K562 (cell line): ENCODE results near the gene SLC2A4RG. TPM values are rescaled to one million over a fixed set of nuclear protein-coding genes. Genes with fewer than 3 reads are reported as not detected.
A peak's percentile ranks its signal among the peaks of the same experiment; 100 is the strongest.

ENCODE experiments used
- ARHGAP35 ChIP-seq: fragments of 450-650 bp; IDR thresholded peaks from 2 replicates; pipeline ENCODE4 v1.6.1; 2018; ENCODE audit not compliant: partially characterized antibody
- ATF3 ChIP-seq, 2 experiments: fragments of 450-650 bp in 1 of 2; sonication (generic) in 1 of 2; formaldehyde crosslinking in 1 of 2; IDR thresholded peaks in 1 of 2; conservative IDR thresholded peaks in 1 of 2; 2 replicates each; pipeline versions ENCODE4 v1.6.1 to v1.8.1; 2016 to 2023; ENCODE audit warnings: mild to moderate bottlenecking in 2 of 2, moderate library complexity in 2 of 2, inconsistent platforms in 1 of 2, missing genetic modification reagents in 1 of 2
- BHLHE40 ChIP-seq: IDR thresholded peaks from 2 replicates; pipeline ENCODE4 v1.6.1; 2011; ENCODE audit warnings: low read length, improper control_type of control experiment
- ETV1 ChIP-seq: fragments of 450-650 bp; conservative IDR thresholded peaks from 2 replicates; pipeline ENCODE4 v1.6.1; 2016; ENCODE audit warnings: missing genetic modification characterization, control low read depth, low read depth, missing compliant biosample characterization
- FOXA1 ChIP-seq: fragments of 450-650 bp; IDR thresholded peaks from 2 replicates; pipeline ENCODE4 v1.6.1; 2016; ENCODE audit warnings: mild to moderate bottlenecking, borderline replicate concordance
- HDAC1 ChIP-seq, 2 experiments: fragments of 450-650 bp; IDR thresholded peaks; 2 replicates each; pipeline ENCODE4 v1.6.1; 2016 to 2017; ENCODE audit warnings: inconsistent platforms in 1 of 2, mild to moderate bottlenecking in 1 of 2, moderate library complexity in 1 of 2
- NCOA4 ChIP-seq: fragments of 450-650 bp; IDR thresholded peaks from 2 replicates; pipeline ENCODE4 v1.6.1; 2018; ENCODE audit warnings: mild to moderate bottlenecking; ENCODE audit not compliant: partially characterized antibody
- NCOA6 ChIP-seq: fragments of 450-650 bp; IDR thresholded peaks from 2 replicates; pipeline ENCODE4 v1.6.1; 2017; ENCODE audit warnings: mild to moderate bottlenecking
- NEUROD1 ChIP-seq: fragments of 150-350 bp; IDR thresholded peaks from 2 replicates; pipeline ENCODE4 v1.6.1; 2014; ENCODE audit warnings: borderline replicate concordance, low read length, low read depth; ENCODE audit not compliant: partially characterized antibody
- RREB1 ChIP-seq: fragments of 250-450 bp; sonication (Bioruptor Pico); IDR thresholded peaks from 2 replicates; pipeline ENCODE4 v1.4.0; 2020
- SIRT6 ChIP-seq: IDR thresholded peaks from one replicate; pipeline ENCODE4 v1.6.1; 2012; ENCODE audit warnings: low read depth, mild to moderate bottlenecking, control low read depth, inconsistent platforms, low read length, moderate library complexity
- TCF15 ChIP-seq: fragments of 250-450 bp; sonication (Bioruptor Pico); IDR thresholded peaks from 2 replicates; pipeline ENCODE4 v1.8.0; 2022; ENCODE audit warnings: moderate library complexity, mild to moderate bottlenecking, inconsistent platforms
- TFAM ChIP-seq: fragments of 250-450 bp; sonication (Bioruptor Pico); conservative IDR thresholded peaks from 2 replicates; pipeline ENCODE4 v1.5.0; 2021; ENCODE audit warnings: mild to moderate bottlenecking, moderate library complexity
- THAP12 ChIP-seq: fragments of 250-450 bp; sonication (Bioruptor Pico); IDR thresholded peaks from 2 replicates; pipeline ENCODE4 v1.9.0; 2021; ENCODE audit warnings: mild to moderate bottlenecking, inconsistent platforms
- TRIM25 ChIP-seq: fragments of 450-650 bp; IDR thresholded peaks from 2 replicates; pipeline ENCODE4 v1.7.0; 2016; ENCODE audit warnings: borderline replicate concordance
- ZNF75A ChIP-seq: fragments of 450-650 bp; formaldehyde crosslinking; IDR thresholded peaks from 2 replicates; pipeline ENCODE4 v1.4.0; 2020; ENCODE audit warnings: mild to moderate bottlenecking
- polyA plus RNA-seq, 8 experiments: library from polyadenylated mRNA; depleted of rRNA in 4 of 8; stranded (reverse) in 5 of 8; unstranded in 3 of 8; fragments of >200 nt; fragmentation: Nextera tagmentation in 2 of 8; fragmentation: Illumina TruSeq in 1 of 8; extraction: Ambion mirVana in 2 of 8; extraction: Trizol in 1 of 8; gene quantifications; 2 replicates each; pipeline versions ENCODE4 v1.2.1 to v1.2.3, GENCODE V29; 2011 to 2014; ENCODE audit warnings: inconsistent platforms in 1 of 8, missing spikeins in 1 of 8
- total RNA-seq, 7 experiments: library from RNA; depleted of rRNA in 6 of 7; stranded (reverse); fragments of >200 nt in 6 of 7; fragmentation: Illumina TruSeq in 2 of 7; extraction: Trizol in 2 of 7; gene quantifications; 2 replicates each; pipeline versions ENCODE4 v1.2.1 to v1.2.3, GENCODE V29; 2011 to 2021; ENCODE audit warnings: low replicate concordance in 1 of 7

SLC2A4RG gene
- total and polyA plus RNA-seq, 9 of the 15 experiments (the other 6 are each of a cell fraction or from before 2014, with no cell fraction given): 0.34 to 97.3 (median 26.5) TPM

- TF ChIP-seq NEUROD1 (peak; percentile 11), THAP12 (CRISPR knock-in tag) (no peak), NCOA4 (no peak), RREB1 (no peak), HDAC1 (IDR thresholded peaks at IDR 0.05) (peak in 1 of 2 experiments; percentile 81; a peak in 2 of 4 replicates), ARHGAP35 (no peak), FOXA1 (no peak), TRIM25 (no peak), SIRT6 (no peak), ATF3 (IDR thresholded peaks at IDR 0.05) (peak; percentile 77), ATF3 (CRISPR knock-in tag; conservative IDR thresholded peaks at IDR 0.05) (no peak), ZNF75A (CRISPR knock-in tag) (no peak), ETV1 (tag) (no peak), TCF15 (CRISPR knock-in tag) (no peak), TFAM (CRISPR knock-in tag) (no peak), BHLHE40 (peak; percentile 75), NCOA6 (peak; percentile 7; the same call in 1 of the 2 replicates)
Measured at GRCh38 chr20:63740627-63741353, 1.2 kb downstream of the SLC2A4RG start (continued).
